T-cell (primary cell): ENCODE results near the gene CDK5RAP1. TPM values are rescaled to one million over a fixed set of nuclear protein-coding genes. Genes with fewer than 3 reads are reported as not detected.

Experiments used
- ATAC-seq, 4 experiments: fragments of 200-7000 bp in 3 of 4; fragments of 150-1000 bp in 1 of 4; cut with Tn5 transposase; replicated peaks in 1 of 4; 1 replicate in 3 of 4; 2 replicates in 1 of 4; pipeline ENCODE4 v1.10.0; 2021; ENCODE audit warnings: moderate library complexity in 3 of 4, mild to moderate bottlenecking in 2 of 4, moderate number of reproducible peaks in 1 of 4
- CTCF ChIA-PET, 2 donors: fragments of 300-600 bp; sonication (Branson Sonifier 250); formaldehyde crosslinking; loops; one replicate each; lab custom pipeline; 2022; ENCODE audit warnings: antibody characterized with exemption in 2 of 2; lab: Charles Lee
- POLR2A ChIA-PET, 2 donors: fragments of 300-600 bp; sonication (Branson Sonifier 250); formaldehyde crosslinking; loops; one replicate each; lab custom pipeline; 2022; ENCODE audit warnings: antibody characterized with exemption in 2 of 2; lab: Charles Lee
- DNase-seq, 35 experiments: peaks; one replicate each; pipeline versions ENCODE4 v3.0.0 to v3.0.0-alpha.2; 2013 to 2023
- H3K27ac ChIP-seq: one replicate; pipeline ENCODE4 v1.5.1; 2013; ENCODE audit warnings: low read length
- H3K27me3 ChIP-seq, 2 experiments: replicated peaks in 1 of 2; 1 replicate in 1 of 2; 2 replicates in 1 of 2; pipeline versions ENCODE4 v1.6.1 to v1.7.0; 2013; ENCODE audit warnings: low read length in 1 of 2, mixed read lengths in 1 of 2; ENCODE audit not compliant: control insufficient read depth in 2 of 2, insufficient read depth in 2 of 2; ENCODE audit errors: extremely low read depth in 1 of 2
- H3K36me3 ChIP-seq, 2 donors: 1 replicate in 1 of 2; 2 replicates in 1 of 2; pipeline versions ENCODE4 v1.6.1 to v1.7.0; 2013; ENCODE audit warnings: low read length in 1 of 2; ENCODE audit not compliant: control insufficient read depth in 2 of 2, insufficient read depth in 1 of 2; ENCODE audit errors: extremely low read depth in 1 of 2
- H3K4me1 ChIP-seq, 2 experiments: 1 replicate in 1 of 2; 2 replicates in 1 of 2; pipeline versions ENCODE4 v1.6.1 to v1.7.0; 2013; ENCODE audit warnings: low read length in 2 of 2, mixed read lengths in 1 of 2; ENCODE audit not compliant: insufficient read depth in 2 of 2, control insufficient read depth in 1 of 2; ENCODE audit errors: extremely low read depth in 1 of 2
- H3K4me3 ChIP-seq, 2 donors: 1 replicate in 1 of 2; 2 replicates in 1 of 2; pipeline versions ENCODE4 v1.5.1 to v1.7.0; 2013; ENCODE audit warnings: mild to moderate bottlenecking in 2 of 2, low read length in 1 of 2, moderate library complexity in 1 of 2; ENCODE audit not compliant: control insufficient read depth in 1 of 2; ENCODE audit errors: extremely low read depth in 1 of 2
- H3K9me3 ChIP-seq: 2 replicates; pipeline ENCODE4 v1.7.0; 2013
- H3K27ac Mint-ChIP-seq, 2 donors: one replicate each; pipeline ENCODE4 v1.8.0; 2020 to 2021; ENCODE audit warnings: mild to moderate bottlenecking in 2 of 2, mixed read lengths in 2 of 2
- H3K27me3 Mint-ChIP-seq, 2 donors: one replicate each; pipeline ENCODE4 v1.8.0; 2021 to 2022; ENCODE audit warnings: mixed read lengths in 2 of 2
- H3K36me3 Mint-ChIP-seq: one replicate; pipeline ENCODE4 v1.8.0; 2021; ENCODE audit warnings: mixed read lengths
- H3K4me1 Mint-ChIP-seq, 3 donors: one replicate each; pipeline ENCODE4 v1.8.0; 2020 to 2022; ENCODE audit warnings: mixed read lengths in 3 of 3, mild to moderate bottlenecking in 1 of 3
- H3K4me3 Mint-ChIP-seq, 3 donors: one replicate each; pipeline ENCODE4 v1.8.0; 2020 to 2022; ENCODE audit warnings: mild to moderate bottlenecking in 3 of 3, mixed read lengths in 3 of 3, moderate library complexity in 3 of 3
- H3K9me3 Mint-ChIP-seq, 3 donors: one replicate each; pipeline ENCODE4 v1.8.0; 2020 to 2022; ENCODE audit warnings: mixed read lengths in 3 of 3
- WGBS: methylation state at CpG from one replicate; pipeline ENCODE4 v1.1.5; 2013; ENCODE audit warnings: missing lambda C conversion rate; ENCODE audit not compliant: insufficient coverage; 5-methylcytosine and 5-hydroxymethylcytosine counted together
- total RNA-seq, 35 experiments: library from RNA in 6 of 35; stranded (reverse) in 6 of 35; fragments of 120-200 nt in 1 of 35; gene quantifications; one replicate each; pipeline versions ENCODE4 v1.2.1 to v1.2.4 and lab custom pipeline; 2013 to 2026

Gene CDK5RAP1
- total RNA-seq, 5 donors from 2014 or later (not counting 1 experiment from before 2014, with no cell fraction given), result 42.1 to 54.3 (median 49.1) TPM

DNA sequence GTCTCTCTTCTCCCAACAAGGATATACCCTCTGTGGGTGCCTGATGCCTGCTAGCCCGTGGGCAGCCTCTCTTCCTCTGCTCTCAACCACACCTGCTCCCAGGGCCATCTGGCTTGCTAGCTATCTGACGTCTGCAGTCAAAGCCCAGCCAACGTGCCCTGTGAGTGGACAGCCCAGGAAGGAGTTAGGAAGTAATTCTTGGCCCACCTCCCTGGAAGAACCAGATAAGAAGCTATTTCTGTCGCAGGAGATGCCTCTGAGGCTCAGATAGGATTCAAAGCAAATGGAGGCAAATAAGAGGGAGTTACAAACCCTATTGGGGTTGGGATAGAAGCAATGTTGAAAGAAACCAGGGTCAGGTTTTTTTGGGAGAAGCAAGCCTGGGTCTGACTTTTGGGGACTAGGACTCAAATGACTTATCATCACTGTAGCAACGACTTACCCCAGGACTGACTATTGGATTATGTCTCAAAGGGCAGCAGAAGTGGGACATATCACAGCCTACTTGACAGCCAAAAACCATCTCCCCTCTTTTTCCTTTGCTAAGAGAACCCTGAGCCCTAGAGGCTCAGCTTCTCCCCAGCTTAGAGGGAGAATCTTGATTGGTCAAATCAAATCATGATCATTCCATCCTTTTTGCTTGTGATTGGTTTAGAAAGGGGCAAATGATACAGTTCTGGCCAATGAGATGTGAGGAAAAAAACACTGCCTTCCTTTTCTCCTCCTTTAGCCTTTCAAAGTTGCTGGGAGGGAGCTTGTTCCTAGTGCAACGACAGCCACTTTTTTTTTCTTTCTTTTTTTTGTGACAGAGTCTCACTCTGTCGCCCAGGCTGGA, 18.0 kb upstream of the CDK5RAP1 start:
- no peaks in the 10 kb centered on the region for H3K4me1 ChIP-seq
- 81% methylated on average over 3 of the region's 7 CpGs for WGBS
- no peaks in the 10 kb centered on the region for H3K9me3 ChIP-seq
- H3K27ac ChIP-seq, result no peak overlapping the region
- H3K36me3 Mint-ChIP-seq, result peaks cover 2% of the 10 kb centered on the region
- H3K4me3 ChIP-seq, result no peak overlapping the region
- ATAC-seq (no peak), DNase-seq (no peak)
- H3K36me3 ChIP-seq, result no peaks in the 10 kb centered on the region
- no peaks in the 10 kb centered on the region for H3K27me3 Mint-ChIP-seq
- no peaks in the 10 kb centered on the region for H3K27me3 ChIP-seq
- H3K9me3 Mint-ChIP-seq, result no peaks in the 10 kb centered on the region
- H3K4me1 Mint-ChIP-seq, result no peaks in the 10 kb centered on the region
- POLR2A ChIA-PET, result no interaction called here
- CTCF ChIA-PET, result interaction anchor here in 1 of 2 donors (0.7 kb wide), 1 partner anchor 247 kb away, joined by 3 read pairs; no protein-coding TSS in a partner anchor
- H3K27ac Mint-ChIP-seq, result no peak overlapping the region
- H3K4me3 Mint-ChIP-seq, result no peak overlapping the region

DNA sequence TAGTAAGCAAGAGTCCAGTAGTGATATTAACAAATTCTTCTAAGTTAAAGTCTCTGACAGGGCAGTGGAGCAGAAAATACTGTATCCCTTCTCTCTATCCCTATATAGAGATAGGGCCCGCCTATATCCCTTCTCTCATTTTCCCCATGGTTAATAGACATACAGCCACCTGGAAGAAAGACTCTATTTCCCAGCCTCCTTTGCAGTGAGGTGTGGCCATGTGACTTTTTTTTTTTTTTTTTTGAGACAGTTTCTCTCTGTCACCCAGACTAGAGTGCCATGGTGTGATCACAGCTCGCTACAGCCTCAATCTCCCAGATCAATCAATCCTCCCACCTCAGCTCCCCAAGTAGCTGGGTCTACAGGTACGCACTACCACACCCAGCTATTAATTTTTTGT, 16.7 kb upstream of the CDK5RAP1 start:
- Histone ChIP-seq H3K9me3 (no peaks in the 10 kb centered on the region), H3K27me3 (no peaks in the 10 kb centered on the region), H3K4me3 (no peak overlapping the region), H3K27ac (no peak overlapping the region), H3K36me3 (peaks cover 0 to 2% of the 10 kb centered on the region in 2 donors), H3K4me1 (no peaks in the 10 kb centered on the region)
- ChIA-PET CTCF (no interaction called here), POLR2A (no interaction called here)
- DNase-seq (no peak), ATAC-seq (no peak)
- H3K27ac Mint-ChIP-seq, result no peak overlapping the region
- no peaks in the 10 kb centered on the region for H3K27me3 Mint-ChIP-seq
- H3K4me3 Mint-ChIP-seq, result no peak overlapping the region
- H3K36me3 Mint-ChIP-seq, result peaks cover 2% of the 10 kb centered on the region
- WGBS, result no CpG with 5 or more reads among the region's 3 CpGs
- no peaks in the 10 kb centered on the region for H3K9me3 Mint-ChIP-seq
- H3K4me1 Mint-ChIP-seq, result no peaks in the 10 kb centered on the region

DNA sequence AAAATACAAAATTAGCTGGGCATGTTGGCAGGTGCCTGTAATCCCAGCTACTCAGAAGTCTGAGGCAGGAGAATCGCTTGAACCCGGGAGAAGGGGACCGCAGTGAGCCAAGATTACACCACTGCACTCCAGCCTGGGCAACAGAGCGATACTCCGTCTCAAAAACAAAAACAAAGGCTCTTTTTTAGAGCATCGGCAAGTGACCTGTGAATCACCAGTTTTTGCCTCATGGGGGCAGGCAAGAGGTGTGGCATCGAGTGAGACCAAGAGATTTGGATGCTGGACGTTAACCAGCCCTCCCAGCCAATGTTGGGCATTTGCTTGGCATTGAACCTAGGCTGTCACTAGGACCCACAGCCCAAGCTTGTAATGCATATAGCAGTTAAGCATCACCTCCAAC, 14.6 kb upstream of the CDK5RAP1 start:
- H3K27ac Mint-ChIP-seq, result no peak overlapping the region
- H3K36me3 ChIP-seq, result peaks cover 2 to 9% of the 10 kb centered on the region in 2 donors
- H3K4me3 Mint-ChIP-seq, result no peak overlapping the region
- ATAC-seq (no peak), DNase-seq (peak in 3 of 35 experiments; percentile 8 to 22 (median 17))
- H3K27ac ChIP-seq, result no peak overlapping the region
- H3K4me3 ChIP-seq, result no peak overlapping the region
- no peaks in the 10 kb centered on the region for H3K27me3 Mint-ChIP-seq
- peaks cover 8% of the 10 kb centered on the region for H3K36me3 Mint-ChIP-seq
- no peaks in the 10 kb centered on the region for H3K27me3 ChIP-seq
- ChIA-PET CTCF (interaction anchor here in 1 of 2 donors (0.5 kb wide), 1 partner anchor 339 kb away, joined by 4 read pairs; no protein-coding TSS in a partner anchor), POLR2A (interaction anchor here (0.6 to 0.7 kb wide), 2 partner anchors 53 to 963 kb away, joined by 3 read pairs; no protein-coding TSS in a partner anchor)
- H3K9me3 ChIP-seq, result no peaks in the 10 kb centered on the region
- no peaks in the 10 kb centered on the region for H3K9me3 Mint-ChIP-seq
- 79% methylated on average over 8 of the region's 8 CpGs for WGBS
- no peaks in the 10 kb centered on the region for H3K4me1 Mint-ChIP-seq
- H3K4me1 ChIP-seq, result no peaks in the 10 kb centered on the region

DNA sequence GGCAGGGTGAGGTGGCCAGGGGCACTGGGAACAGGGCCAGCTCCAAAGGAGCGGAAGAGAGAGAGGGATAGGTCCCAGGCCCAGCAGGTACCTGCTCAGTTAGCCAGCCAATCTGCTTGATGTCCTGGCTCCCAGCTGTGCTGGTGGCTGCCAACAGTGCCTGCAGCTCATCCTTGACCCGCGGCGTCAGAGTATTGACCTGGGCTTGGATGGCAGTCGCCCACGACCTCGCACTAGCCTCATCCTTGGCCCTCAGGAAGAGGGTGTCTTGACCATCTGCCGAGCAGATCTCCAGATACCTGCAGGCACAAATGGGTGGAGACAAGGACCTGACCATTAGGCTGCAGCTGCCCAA, 11.1 kb upstream of the CDK5RAP1 start:
- DNase-seq (no peak), ATAC-seq (no peak)
- ChIA-PET CTCF (no interaction called here), POLR2A (no interaction called here)
- H3K27ac ChIP-seq, result no peak overlapping the region
- Mint-ChIP-seq H3K4me3 (no peak overlapping the region), H3K27ac (no peak overlapping the region), H3K9me3 (no peaks in the 10 kb centered on the region), H3K36me3 (peaks cover 20% of the 10 kb centered on the region), H3K4me1 (no peaks in the 10 kb centered on the region), H3K27me3 (no peaks in the 10 kb centered on the region)
- H3K4me1 ChIP-seq, result peaks cover 0 to 11% of the 10 kb centered on the region in 2 experiments
- 96% methylated on average over 7 of the region's 8 CpGs for WGBS
- peaks cover 13 to 16% of the 10 kb centered on the region in 2 donors for H3K36me3 ChIP-seq
- H3K27me3 ChIP-seq, result no peaks in the 10 kb centered on the region
- H3K4me3 ChIP-seq, result no peak overlapping the region
- no peaks in the 10 kb centered on the region for H3K9me3 ChIP-seq

DNA sequence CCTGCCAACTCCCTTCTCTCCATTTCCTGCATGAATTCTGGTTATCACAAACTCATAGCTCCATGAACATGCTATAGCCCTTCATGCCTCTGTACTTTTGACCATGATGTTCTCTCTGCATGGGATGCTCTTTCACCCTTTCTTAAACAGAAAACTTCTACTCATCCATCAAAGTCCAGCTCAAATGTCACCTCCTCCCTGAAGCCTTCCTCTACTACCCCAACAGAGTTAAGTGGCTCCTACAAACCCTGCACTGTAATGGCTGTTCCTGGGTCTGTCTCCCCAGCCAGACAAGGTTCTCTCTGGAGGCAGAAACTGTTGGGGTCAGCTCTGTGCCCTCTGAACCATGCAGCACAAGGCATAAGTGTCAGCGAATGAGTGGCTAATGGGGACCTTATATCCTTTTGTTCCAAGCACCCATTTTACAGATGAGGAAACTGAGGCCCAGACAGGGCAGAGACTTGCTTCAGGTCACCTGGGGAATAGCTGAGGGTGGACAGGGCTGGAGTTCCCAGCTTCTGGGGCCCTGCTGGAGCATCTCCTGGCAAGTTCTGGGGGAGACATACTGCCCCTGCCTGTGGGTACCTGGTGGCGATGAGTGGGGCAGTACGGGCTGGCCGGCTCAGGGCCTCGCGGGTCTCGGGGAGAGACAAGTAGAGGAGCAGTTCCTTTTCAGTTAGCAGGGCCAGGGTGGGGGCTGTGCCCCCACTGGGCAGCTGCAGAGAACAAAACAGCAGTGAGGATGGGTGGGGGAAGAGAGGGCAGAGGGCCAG, 10.6 kb upstream of the CDK5RAP1 start:
- peaks cover 0 to 11% of the 10 kb centered on the region in 2 experiments for H3K4me1 ChIP-seq
- no peaks in the 10 kb centered on the region for H3K27me3 Mint-ChIP-seq
- 97% methylated on average over 6 of the region's 7 CpGs for WGBS
- H3K27ac ChIP-seq, result no peak overlapping the region
- H3K36me3 Mint-ChIP-seq, result peaks cover 23% of the 10 kb centered on the region
- no peak for ATAC-seq
- no peak for DNase-seq
- H3K36me3 ChIP-seq, result peaks cover 14 to 16% of the 10 kb centered on the region in 2 donors
- no peaks in the 10 kb centered on the region for H3K9me3 Mint-ChIP-seq
- no peaks in the 10 kb centered on the region for H3K27me3 ChIP-seq
- peaks cover 0 to 2% (median 0%) of the 10 kb centered on the region in 3 donors for H3K4me1 Mint-ChIP-seq
- no peak overlapping the region for H3K27ac Mint-ChIP-seq
- no peak overlapping the region for H3K4me3 ChIP-seq
- ChIA-PET POLR2A (interaction anchor here in 1 of 2 donors (0.6 kb wide), 1 partner anchor 1681 kb away, joined by 6 read pairs; no protein-coding TSS in a partner anchor), CTCF (no interaction called here)
- H3K9me3 ChIP-seq, result no peaks in the 10 kb centered on the region
- H3K4me3 Mint-ChIP-seq, result no peak overlapping the region

DNA sequence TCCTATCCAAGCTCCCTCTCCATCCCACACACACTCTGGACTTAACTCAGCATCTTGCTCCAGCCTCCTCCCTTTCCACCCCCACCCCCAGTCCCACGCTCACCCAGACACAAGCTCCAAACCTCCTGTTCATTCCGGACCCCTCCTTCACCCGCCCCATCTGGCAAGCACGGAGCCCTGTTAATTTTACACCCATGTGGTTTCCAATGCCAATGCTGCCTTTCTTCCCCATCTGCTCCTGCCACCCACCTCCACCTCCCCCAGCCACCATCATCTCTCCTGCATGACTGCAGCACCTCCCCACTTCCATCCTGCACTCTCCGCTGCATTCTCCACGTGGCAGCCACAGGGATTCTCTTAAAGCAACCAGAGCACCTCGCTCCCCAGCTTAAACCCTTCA, 9.9 kb upstream of the CDK5RAP1 start:
- peaks cover 0 to 2% (median 0%) of the 10 kb centered on the region in 3 donors for H3K4me1 Mint-ChIP-seq
- DNase-seq, result no peak
- H3K27ac Mint-ChIP-seq, result no peak overlapping the region
- no peaks in the 10 kb centered on the region for H3K9me3 Mint-ChIP-seq
- peaks cover 15 to 16% of the 10 kb centered on the region in 2 donors for H3K36me3 ChIP-seq
- H3K4me3 Mint-ChIP-seq, result no peak overlapping the region
- H3K4me1 ChIP-seq, result peaks cover 0 to 11% of the 10 kb centered on the region in 2 experiments
- H3K36me3 Mint-ChIP-seq, result peaks cover 25% of the 10 kb centered on the region
- H3K4me3 ChIP-seq, result no peak overlapping the region
- POLR2A ChIA-PET, result interaction anchor here in 1 of 2 donors (0.6 kb wide), 2 partner anchors 78 to 1682 kb away, joined by 4 to 6 read pairs; no protein-coding TSS in a partner anchor
- no peaks in the 10 kb centered on the region for H3K27me3 ChIP-seq
- H3K27ac ChIP-seq, result no peak overlapping the region
- no peak for ATAC-seq
- CTCF ChIA-PET, result no interaction called here
- no peaks in the 10 kb centered on the region for H3K9me3 ChIP-seq
- WGBS, result 92% methylated on average over 7 of the region's 7 CpGs
- H3K27me3 Mint-ChIP-seq, result no peaks in the 10 kb centered on the region
